K562 (cell line): ENCODE data around the gene DUSP10. TPM values are rescaled to one million over a fixed set of nuclear protein-coding genes. Genes with fewer than 3 reads are reported as not detected.

Experiments
- CXXC5 ChIP-seq: fragments of 250-450 bp; sonication (Bioruptor Pico); IDR thresholded peaks from 2 replicates; pipeline ENCODE4 v1.8.0; 2022; ENCODE audit warnings: inconsistent platforms, mild to moderate bottlenecking, moderate library complexity
- E2F8 ChIP-seq: fragments of 450-650 bp; IDR thresholded peaks from 2 replicates; pipeline ENCODE4 v1.7.1; 2018; ENCODE audit warnings: mild to moderate bottlenecking, low read depth; ENCODE audit not compliant: partially characterized antibody
- ELF2 ChIP-seq: fragments of 250-450 bp; sonication (Bioruptor Pico); IDR thresholded peaks from 2 replicates; pipeline ENCODE4 v1.5.0; 2021; ENCODE audit warnings: mild to moderate bottlenecking
- EZH2 ChIP-seq: IDR thresholded peaks from 2 replicates; pipeline ENCODE4 v1.6.1; 2012; ENCODE audit warnings: low read depth, mild to moderate bottlenecking, inconsistent platforms, low read length, borderline replicate concordance
- HOXB6 ChIP-seq: fragments of 250-450 bp; sonication (Bioruptor Pico); IDR thresholded peaks from 2 replicates; pipeline ENCODE4 v1.5.1; 2022; ENCODE audit warnings: mild to moderate bottlenecking, borderline replicate concordance
- KDM5B ChIP-seq: fragments of 200-600 bp; sonication (generic); IDR thresholded peaks from 2 replicates; pipeline ENCODE4 v1.6.1; 2012; ENCODE audit warnings: low read depth, mild to moderate bottlenecking, moderate library complexity, low read length, control low read depth, inconsistent platforms; ENCODE audit not compliant: insufficient replicate concordance
- TBL1XR1 ChIP-seq, 2 experiments: IDR thresholded peaks; 2 replicates each; pipeline ENCODE4 v1.6.1; 2012; ENCODE audit warnings: improper control_type of control experiment in 2 of 2, low read length in 2 of 2, mild to moderate bottlenecking in 1 of 2
- ZFP30 ChIP-seq: fragments of 250-450 bp; sonication (Bioruptor Pico); IDR thresholded peaks from 2 replicates; pipeline ENCODE4 v1.8.0; 2022; ENCODE audit warnings: moderate library complexity, mild to moderate bottlenecking, inconsistent platforms, borderline replicate concordance
- ZKSCAN8 ChIP-seq: fragments of 200-800 bp; sonication (Bioruptor generic); IDR thresholded peaks from 2 replicates; pipeline ENCODE4 v1.6.1; 2016; ENCODE audit warnings: missing genetic modification characterization, missing compliant biosample characterization
- polyA plus RNA-seq, 8 experiments: library from polyadenylated mRNA; depleted of rRNA in 4 of 8; stranded (reverse) in 5 of 8; unstranded in 3 of 8; fragments of >200 nt; fragmentation: Nextera tagmentation in 2 of 8; fragmentation: Illumina TruSeq in 1 of 8; extraction: Ambion mirVana in 2 of 8; extraction: Trizol in 1 of 8; gene quantifications; 2 replicates each; pipeline versions ENCODE4 v1.2.1 to v1.2.3, GENCODE V29; 2011 to 2014; ENCODE audit warnings: inconsistent platforms in 1 of 8, missing spikeins in 1 of 8
- total RNA-seq, 7 experiments: library from RNA; depleted of rRNA in 6 of 7; stranded (reverse); fragments of >200 nt in 6 of 7; fragmentation: Illumina TruSeq in 2 of 7; extraction: Trizol in 2 of 7; gene quantifications; 2 replicates each; pipeline versions ENCODE4 v1.2.1 to v1.2.3, GENCODE V29; 2011 to 2021; ENCODE audit warnings: low replicate concordance in 1 of 7
- TF ChIP-seq, protein P1 (sequence below), 2 experiments: fragments of 450-650 bp in 1 of 2; sonication (generic) in 1 of 2; formaldehyde crosslinking in 1 of 2; IDR thresholded peaks; 2 replicates each; pipeline versions ENCODE4 v1.7.1 to v1.9.0; 2016 to 2022; ENCODE audit warnings: inconsistent platforms in 1 of 2, mild to moderate bottlenecking in 1 of 2, missing genetic modification reagents in 1 of 2
- TF ChIP-seq, protein P2 (sequence below): fragments of 450-650 bp; formaldehyde crosslinking; IDR thresholded peaks from 2 replicates; pipeline ENCODE4 v1.4.0; 2022; ENCODE audit warnings: mild to moderate bottlenecking, moderate library complexity

The DUSP10 gene
- total and polyA plus RNA-seq, 9 of the 15 experiments (the other 6 are each of a cell fraction or from before 2014, with no cell fraction given) = 1.7 to 8.3 (median 6.1) TPM

DNA sequence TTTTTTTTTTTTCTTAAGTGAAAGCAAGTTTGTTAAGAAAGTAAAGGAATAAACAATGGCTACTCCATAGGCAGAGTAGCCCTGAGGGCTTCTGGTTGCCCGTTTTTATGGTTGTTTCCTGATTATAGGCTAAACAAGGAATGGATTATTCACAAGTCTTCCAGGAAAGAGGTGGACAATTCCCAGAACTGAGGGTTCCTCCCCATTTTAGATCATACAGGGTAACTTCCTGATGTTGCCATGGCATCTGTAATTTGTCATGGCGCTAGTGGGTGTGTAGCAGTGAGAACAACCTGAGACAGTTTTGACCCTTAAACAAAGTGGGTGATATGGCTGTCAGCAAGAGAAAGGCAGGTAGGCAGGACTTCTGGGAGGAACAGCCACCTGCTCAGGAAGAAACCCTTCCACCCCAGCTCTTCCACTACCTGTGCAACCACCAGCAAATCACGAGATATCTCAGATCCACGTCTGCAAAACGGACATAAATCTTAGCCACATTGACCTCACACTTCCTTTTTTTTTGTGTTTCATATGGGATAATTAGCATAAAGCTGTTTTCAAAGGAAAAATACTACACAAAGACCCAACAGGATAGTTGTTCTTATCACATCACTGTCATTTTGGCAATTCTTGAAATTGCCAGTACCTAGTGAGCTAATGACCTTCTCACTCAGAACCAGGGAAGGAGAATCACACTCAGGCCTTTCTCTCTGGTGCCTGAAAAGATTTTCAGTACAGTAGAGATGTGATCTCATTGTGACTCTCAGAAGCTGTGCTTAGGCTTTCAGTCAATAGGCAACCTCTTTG, 34.8 kb upstream of the DUSP10 start (continued):
- TF ChIP-seq, protein P1, sequence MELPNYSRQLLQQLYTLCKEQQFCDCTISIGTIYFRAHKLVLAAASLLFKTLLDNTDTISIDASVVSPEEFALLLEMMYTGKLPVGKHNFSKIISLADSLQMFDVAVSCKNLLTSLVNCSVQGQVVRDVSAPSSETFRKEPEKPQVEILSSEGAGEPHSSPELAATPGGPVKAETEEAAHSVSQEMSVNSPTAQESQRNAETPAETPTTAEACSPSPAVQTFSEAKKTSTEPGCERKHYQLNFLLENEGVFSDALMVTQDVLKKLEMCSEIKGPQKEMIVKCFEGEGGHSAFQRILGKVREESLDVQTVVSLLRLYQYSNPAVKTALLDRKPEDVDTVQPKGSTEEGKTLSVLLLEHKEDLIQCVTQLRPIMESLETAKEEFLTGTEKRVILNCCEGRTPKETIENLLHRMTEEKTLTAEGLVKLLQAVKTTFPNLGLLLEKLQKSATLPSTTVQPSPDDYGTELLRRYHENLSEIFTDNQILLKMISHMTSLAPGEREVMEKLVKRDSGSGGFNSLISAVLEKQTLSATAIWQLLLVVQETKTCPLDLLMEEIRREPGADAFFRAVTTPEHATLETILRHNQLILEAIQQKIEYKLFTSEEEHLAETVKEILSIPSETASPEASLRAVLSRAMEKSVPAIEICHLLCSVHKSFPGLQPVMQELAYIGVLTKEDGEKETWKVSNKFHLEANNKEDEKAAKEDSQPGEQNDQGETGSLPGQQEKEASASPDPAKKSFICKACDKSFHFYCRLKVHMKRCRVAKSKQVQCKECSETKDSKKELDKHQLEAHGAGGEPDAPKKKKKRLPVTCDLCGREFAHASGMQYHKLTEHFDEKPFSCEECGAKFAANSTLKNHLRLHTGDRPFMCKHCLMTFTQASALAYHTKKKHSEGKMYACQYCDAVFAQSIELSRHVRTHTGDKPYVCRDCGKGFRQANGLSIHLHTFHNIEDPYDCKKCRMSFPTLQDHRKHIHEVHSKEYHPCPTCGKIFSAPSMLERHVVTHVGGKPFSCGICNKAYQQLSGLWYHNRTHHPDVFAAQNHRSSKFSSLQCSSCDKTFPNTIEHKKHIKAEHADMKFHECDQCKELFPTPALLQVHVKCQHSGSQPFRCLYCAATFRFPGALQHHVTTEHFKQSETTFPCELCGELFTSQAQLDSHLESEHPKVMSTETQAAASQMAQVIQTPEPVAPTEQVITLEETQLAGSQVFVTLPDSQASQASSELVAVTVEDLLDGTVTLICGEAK (IDR thresholded peaks at IDR 0.05) = no peak
- TF ChIP-seq, protein P1 (CRISPR knock-in tag; IDR thresholded peaks at IDR 0.05) = no peak
- TF ChIP-seq CXXC5 (CRISPR knock-in tag) (peak; percentile 27; the same call in 1 of the 2 replicates), ELF2 (no peak), ZKSCAN8 (CRISPR knock-in tag) (no peak), EZH2 (no peak), ZFP30 (CRISPR knock-in tag) (no peak), TBL1XR1 (IDR thresholded peaks at IDR 0.05; ENCODE audit: low read length in 2 of 2) (peak in 1 of 2 experiments; percentile 10; a peak in 1 of 4 replicates), E2F8 (no peak), KDM5B (no peak), HOXB6 (CRISPR knock-in tag) (no peak)
- TF ChIP-seq, protein P2, sequence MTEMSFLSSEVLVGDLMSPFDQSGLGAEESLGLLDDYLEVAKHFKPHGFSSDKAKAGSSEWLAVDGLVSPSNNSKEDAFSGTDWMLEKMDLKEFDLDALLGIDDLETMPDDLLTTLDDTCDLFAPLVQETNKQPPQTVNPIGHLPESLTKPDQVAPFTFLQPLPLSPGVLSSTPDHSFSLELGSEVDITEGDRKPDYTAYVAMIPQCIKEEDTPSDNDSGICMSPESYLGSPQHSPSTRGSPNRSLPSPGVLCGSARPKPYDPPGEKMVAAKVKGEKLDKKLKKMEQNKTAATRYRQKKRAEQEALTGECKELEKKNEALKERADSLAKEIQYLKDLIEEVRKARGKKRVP = no peak
